SJCRH30 (cell line): ENCODE data around the gene MYMK. TPM values are rescaled to one million over a fixed set of nuclear protein-coding genes. Genes with fewer than 3 reads are reported as not detected.

Source experiments
- DNase-seq, 2 experiments: peaks; one replicate each; pipeline ENCODE4 v3.0.0-alpha.2; 2015 to 2020
- H3K27ac ChIP-seq: fragments of 250-450 bp; sonication (Bioruptor Pico); 2 replicates; pipeline ENCODE4 v1.5.1; 2020; ENCODE audit warnings: mild to moderate bottlenecking, moderate library complexity
- H3K27me3 ChIP-seq: fragments of 250-450 bp; sonication (Bioruptor Pico); 2 replicates; pipeline ENCODE4 v1.5.1; 2020; ENCODE audit warnings: mild to moderate bottlenecking, moderate library complexity
- H3K36me3 ChIP-seq: fragments of 250-450 bp; sonication (Bioruptor Pico); 2 replicates; pipeline ENCODE4 v1.5.1; 2020; ENCODE audit warnings: mild to moderate bottlenecking, moderate library complexity
- H3K4me1 ChIP-seq: fragments of 250-450 bp; sonication (Bioruptor Pico); 2 replicates; pipeline ENCODE4 v1.5.1; 2020; ENCODE audit warnings: mild to moderate bottlenecking, moderate library complexity
- H3K4me3 ChIP-seq: fragments of 250-450 bp; sonication (Bioruptor Pico); 2 replicates; pipeline ENCODE4 v1.5.1; 2020; ENCODE audit warnings: mild to moderate bottlenecking, moderate library complexity
- H3K9me3 ChIP-seq: fragments of 250-450 bp; sonication (Bioruptor Pico); replicated peaks from 2 replicates; pipeline ENCODE4 v1.5.1; 2020; ENCODE audit warnings: mild to moderate bottlenecking, moderate library complexity
- total RNA-seq: library from RNA; depleted of rRNA; stranded (reverse); fragments of >200 nt; shearing (Covaris generic); gene quantifications from 2 replicates; pipeline ENCODE4 v1.2.3, GENCODE V29; 2014

Gene MYMK
- total RNA-seq, 1 experiment from 2014 or later: 2.0 TPM

- H3K27me3 ChIP-seq: no peaks in the 10 kb centered on the region
- no peaks in the 10 kb centered on the region for H3K4me1 ChIP-seq
- H3K36me3 ChIP-seq: peaks cover 4% of the 10 kb centered on the region; the same call in 1 of the 2 replicates
- no peak overlapping the region for H3K4me3 ChIP-seq
- DNase-seq: no peak
- H3K27ac ChIP-seq: no peak overlapping the region
- H3K9me3 ChIP-seq: no peaks in the 10 kb centered on the region
These were observed 21.5 kb upstream of the MYMK start for GRCh38 chr9:133546287-133546680.

GRCh38 chr9:133545494-133546286, 20.9 kb upstream of the MYMK start:
- no peak overlapping the region for H3K27ac ChIP-seq
- no peaks in the 10 kb centered on the region for H3K9me3 ChIP-seq

GRCh38 chr9:133543772-133544467, 19.2 kb upstream of the MYMK start:
- Histone ChIP-seq H3K4me1 (0 out of 2 replicates have a peak, but pooled peaks cover 2% of the 10 kb centered on the region), H3K27me3 (no peaks in the 10 kb centered on the region), H3K27ac (no peak overlapping the region), H3K4me3 (no peak overlapping the region), H3K36me3 (peaks cover 4% of the 10 kb centered on the region; the same call in 1 of the 2 replicates), H3K9me3 (no peaks in the 10 kb centered on the region)
- no peak for DNase-seq

More at GRCh38 chr9:133545494-133546286, 20.9 kb upstream of the MYMK start:
- Histone ChIP-seq H3K4me1 (no peaks in the 10 kb centered on the region), H3K27me3 (no peaks in the 10 kb centered on the region), H3K4me3 (no peak overlapping the region), H3K36me3 (peaks cover 4% of the 10 kb centered on the region; the same call in 1 of the 2 replicates)
- DNase-seq: no peak

GRCh38 chr9:133542002-133542401, 17.2 kb upstream of the MYMK start:
- Histone ChIP-seq H3K27ac (no peak overlapping the region), H3K36me3 (no peaks in the 10 kb centered on the region; the same call in 1 of the 2 replicates), H3K9me3 (no peaks in the 10 kb centered on the region), H3K27me3 (no peaks in the 10 kb centered on the region), H3K4me3 (no peak overlapping the region), H3K4me1 (0 out of 2 replicates have a peak, but pooled peaks cover 2% of the 10 kb centered on the region)
- no peak for DNase-seq

- Histone ChIP-seq H3K9me3 (no peaks in the 10 kb centered on the region), H3K27ac (no peak overlapping the region), H3K4me1 (0 out of 2 replicates have a peak, but pooled peaks cover 2% of the 10 kb centered on the region), H3K4me3 (no peak overlapping the region), H3K27me3 (no peaks in the 10 kb centered on the region), H3K36me3 (no peaks in the 10 kb centered on the region)
- no peak for DNase-seq
These were observed 15.9 kb upstream of the MYMK start for GRCh38 chr9:133540698-133541025.

- Histone ChIP-seq H3K27me3 (no peaks in the 10 kb centered on the region), H3K27ac (no peak overlapping the region), H3K4me1 (peaks cover 5% of the 10 kb centered on the region; the same call in 1 of the 2 replicates), H3K4me3 (no peak overlapping the region), H3K9me3 (no peaks in the 10 kb centered on the region), H3K36me3 (no peaks in the 10 kb centered on the region)
- DNase-seq: no peak
These were observed 15.4 kb upstream of the MYMK start for GRCh38 chr9:133539991-133540697.

GRCh38 chr9:133538851-133539833, 14.4 kb upstream of the MYMK start:
- no peaks in the 10 kb centered on the region for H3K36me3 ChIP-seq
- H3K4me1 ChIP-seq: peaks cover 5% of the 10 kb centered on the region; the same call in 1 of the 2 replicates
- peak; percentile 58 to 64 for DNase-seq
- peak overlapping the region; percentile 30 for H3K4me3 ChIP-seq
- H3K27me3 ChIP-seq: no peaks in the 10 kb centered on the region
- H3K27ac ChIP-seq: no peak overlapping the region
- no peaks in the 10 kb centered on the region for H3K9me3 ChIP-seq

- Histone ChIP-seq H3K36me3 (no peaks in the 10 kb centered on the region), H3K4me3 (no peak overlapping the region), H3K27me3 (no peaks in the 10 kb centered on the region), H3K27ac (no peak overlapping the region), H3K9me3 (no peaks in the 10 kb centered on the region), H3K4me1 (peaks cover 12% of the 10 kb centered on the region)
- no peak for DNase-seq
These were observed 13.4 kb upstream of the MYMK start for GRCh38 chr9:133538176-133538575.

GRCh38 chr9:133537257-133537656, 12.5 kb upstream of the MYMK start:
- Histone ChIP-seq H3K36me3 (no peaks in the 10 kb centered on the region), H3K27me3 (no peaks in the 10 kb centered on the region), H3K27ac (no peak overlapping the region), H3K9me3 (no peaks in the 10 kb centered on the region), H3K4me3 (no peak overlapping the region), H3K4me1 (peaks cover 18% of the 10 kb centered on the region)
- no peak for DNase-seq

- Histone ChIP-seq H3K27ac (no peak overlapping the region), H3K4me1 (peaks cover 18% of the 10 kb centered on the region)
These were observed 11.8 kb upstream of the MYMK start for GRCh38 chr9:133536536-133536935.

GRCh38 chr9:133536080-133536479, 11.3 kb upstream of the MYMK start:
- H3K9me3 ChIP-seq: no peaks in the 10 kb centered on the region
- no peaks in the 10 kb centered on the region for H3K27me3 ChIP-seq
- DNase-seq: no peak
- H3K4me3 ChIP-seq: no peak overlapping the region
- no peak overlapping the region for H3K27ac ChIP-seq
- peaks cover 18% of the 10 kb centered on the region for H3K4me1 ChIP-seq
- no peaks in the 10 kb centered on the region for H3K36me3 ChIP-seq

More at GRCh38 chr9:133536536-133536935, 11.8 kb upstream of the MYMK start:
- Histone ChIP-seq H3K27me3 (no peaks in the 10 kb centered on the region), H3K9me3 (no peaks in the 10 kb centered on the region), H3K36me3 (no peaks in the 10 kb centered on the region), H3K4me3 (no peak overlapping the region)
- no peak for DNase-seq

GRCh38 chr9:133535306-133535877, 10.6 kb upstream of the MYMK start:
- H3K27ac ChIP-seq: no peak overlapping the region
- no peaks in the 10 kb centered on the region for H3K27me3 ChIP-seq
- no peaks in the 10 kb centered on the region for H3K36me3 ChIP-seq
- peaks cover 18% of the 10 kb centered on the region for H3K4me1 ChIP-seq
- no peaks in the 10 kb centered on the region for H3K9me3 ChIP-seq
- H3K4me3 ChIP-seq: peak overlapping the region; percentile 53; the same call in 1 of the 2 replicates
- no peak for DNase-seq

GRCh38 chr9:133534346-133535291, 9.9 kb upstream of the MYMK start, which contains the start of gene ADAMTSL2:
ADAMTSL2 (plus strand) TSS chr9:133534704; CDS start chr9:133536713, 2,009 bp downstream.
- Histone ChIP-seq H3K9me3 (no peaks in the 10 kb centered on the region), H3K27ac (peak within 1 kb of the TSS; percentile 29), H3K4me1 (peaks cover 18% of the 10 kb centered on the region), H3K36me3 (no peaks in the 10 kb centered on the region), H3K4me3 (peak within 1 kb of the TSS; percentile 53), H3K27me3 (no peaks in the 10 kb centered on the region)
- DNase-seq: peak; percentile 84 to 88
